HG03565 (cell line): ENCODE results near the gene SLC8A2.

Experiments used
- ATAC-seq: cut with Tn5 transposase; IDR thresholded peaks from one replicate; pipeline ENCODE4 v1.9.1; 2021; ENCODE audit warnings: mild to moderate bottlenecking, moderate library complexity; ENCODE audit not compliant: unreplicated experiment

The SLC8A2 gene

DNA sequence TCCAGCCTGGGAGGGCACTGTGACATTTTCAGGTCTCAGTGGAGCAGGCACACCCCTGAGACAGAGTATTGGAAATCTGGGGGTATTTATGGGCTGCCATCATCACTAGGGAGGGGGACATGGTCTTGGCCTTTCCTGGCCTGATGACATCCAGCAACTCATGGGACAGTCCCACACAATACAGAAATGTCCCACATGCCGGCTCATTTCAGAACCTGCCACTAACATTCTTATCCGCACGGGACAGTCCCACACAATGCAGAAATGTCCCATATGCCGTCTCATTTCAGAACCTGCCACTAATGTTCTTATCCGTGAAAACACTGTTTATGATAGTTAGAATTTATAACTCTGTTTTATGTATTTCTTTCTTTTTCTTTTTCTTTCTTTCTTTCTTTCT, 9.8 kb downstream of the SLC8A2 start:
- ATAC-seq: no peak

DNA sequence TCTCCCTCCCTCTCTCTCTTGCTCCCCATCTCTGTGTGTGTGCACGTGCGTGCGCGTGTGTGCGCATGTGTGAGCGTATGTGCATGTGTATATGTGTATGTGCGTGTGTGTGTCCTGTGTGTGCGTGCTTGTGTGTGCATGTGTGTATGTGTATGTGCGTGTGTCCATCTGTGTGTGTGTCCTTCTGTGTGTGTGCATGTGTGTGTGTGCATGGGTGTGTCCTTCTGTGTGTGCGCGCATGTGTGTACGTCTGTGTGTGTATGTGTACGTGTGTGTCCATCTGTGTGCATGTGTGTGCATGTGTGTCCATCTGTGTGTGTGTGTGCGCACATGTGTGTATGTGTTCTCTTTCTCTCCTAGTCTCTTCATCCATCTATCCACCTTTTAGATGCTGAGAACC, 12.2 kb downstream of the SLC8A2 start:
- ATAC-seq: no peak

DNA sequence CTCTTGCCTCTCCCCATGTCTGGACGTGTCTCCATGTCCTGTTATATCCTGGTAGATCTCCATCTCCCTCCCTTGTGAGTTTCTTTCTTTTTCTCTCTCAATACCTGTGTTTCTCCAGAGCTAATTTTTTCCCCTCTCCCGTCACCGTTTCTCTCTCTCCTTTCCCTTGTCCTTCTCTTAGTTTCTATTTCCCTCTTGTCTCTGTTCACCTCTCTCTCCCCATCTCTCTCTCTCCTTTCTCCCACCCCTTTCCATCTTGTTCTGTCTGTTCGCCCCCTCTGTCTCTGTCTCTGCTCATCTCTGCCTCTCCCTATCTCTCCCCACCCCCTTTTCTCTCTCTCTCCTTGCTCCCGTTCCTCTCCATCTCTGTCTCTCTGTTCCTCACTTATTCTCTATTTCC, 13.0 kb downstream of the SLC8A2 start:
- ATAC-seq: no peak

DNA sequence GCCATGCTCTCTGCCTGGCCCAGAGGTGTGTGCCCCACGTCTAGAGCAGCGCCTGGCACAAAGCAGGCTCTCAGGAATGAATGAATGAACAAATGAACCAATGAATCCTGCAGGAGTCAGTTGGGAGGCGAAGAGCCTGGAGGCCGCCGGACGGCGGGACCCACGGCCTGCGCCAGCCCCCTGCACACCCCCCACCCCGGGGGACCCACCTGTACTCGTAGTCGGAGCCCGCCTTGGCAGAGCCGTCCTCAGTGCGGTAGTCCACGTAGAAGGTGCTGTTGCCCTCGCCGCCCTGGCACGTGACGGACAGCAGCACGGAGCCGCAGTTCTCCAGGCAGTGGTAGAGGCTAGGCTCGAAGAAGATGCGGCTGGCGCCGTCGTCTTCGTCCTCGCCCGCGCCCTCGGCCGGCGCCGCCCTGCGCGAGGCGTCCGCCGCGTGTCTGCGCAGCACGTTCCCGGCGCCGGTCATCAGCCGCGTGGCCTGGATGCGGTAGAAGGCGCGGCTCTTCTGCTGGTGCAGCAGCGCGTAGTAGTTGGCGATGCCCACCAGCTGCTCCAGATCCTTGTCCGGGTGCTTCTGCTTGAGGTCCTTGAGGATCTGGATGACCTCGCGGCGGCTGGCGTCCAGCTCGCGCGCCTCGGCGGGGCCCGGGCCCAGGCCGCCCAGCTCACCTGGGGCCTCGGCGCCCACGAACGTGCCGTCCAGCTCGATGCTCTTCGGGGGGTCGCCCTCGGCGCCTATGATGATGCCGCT, 14.8 kb downstream of the SLC8A2 start:
- no peak for ATAC-seq

DNA sequence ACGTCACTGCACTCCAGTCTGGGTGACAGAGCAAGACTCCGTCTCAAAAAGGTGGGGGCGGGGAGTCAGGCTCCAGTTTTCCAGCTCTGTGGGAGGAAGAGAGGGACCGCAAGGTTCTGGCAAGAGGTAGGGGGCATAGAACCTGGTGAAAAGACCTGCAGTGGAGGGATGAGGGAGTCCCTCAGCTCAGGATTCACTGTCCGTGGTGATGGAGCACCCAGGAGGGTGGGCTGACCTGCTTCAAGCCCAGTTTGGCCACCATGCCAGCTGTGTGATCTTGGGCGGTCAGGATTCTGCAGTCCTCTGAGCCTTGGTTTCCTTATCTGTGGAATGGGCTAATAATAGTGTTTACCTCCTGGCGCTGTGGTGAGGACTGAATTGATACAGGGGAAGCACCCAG, 21.2 kb downstream of the SLC8A2 start:
- ATAC-seq: no peak

DNA sequence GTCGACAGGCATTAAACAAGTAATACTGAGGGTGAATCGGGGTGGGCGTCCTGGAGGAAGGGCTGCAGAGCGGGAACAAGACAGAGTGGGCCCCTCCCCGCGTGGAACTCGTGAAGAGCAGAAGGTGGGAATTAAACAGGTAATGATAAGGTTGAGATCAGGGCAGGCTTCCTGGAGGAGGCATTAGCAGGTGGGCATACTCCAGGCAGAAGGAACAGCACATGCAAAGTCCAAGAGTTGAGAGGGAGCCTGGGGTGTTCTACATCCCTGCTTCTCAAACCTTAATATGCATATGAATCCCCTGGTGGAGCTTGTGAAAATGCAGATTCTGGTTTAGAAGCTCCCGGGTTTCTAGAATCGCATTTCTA, 23.3 kb downstream of the SLC8A2 start:
- ATAC-seq: no peak

DNA sequence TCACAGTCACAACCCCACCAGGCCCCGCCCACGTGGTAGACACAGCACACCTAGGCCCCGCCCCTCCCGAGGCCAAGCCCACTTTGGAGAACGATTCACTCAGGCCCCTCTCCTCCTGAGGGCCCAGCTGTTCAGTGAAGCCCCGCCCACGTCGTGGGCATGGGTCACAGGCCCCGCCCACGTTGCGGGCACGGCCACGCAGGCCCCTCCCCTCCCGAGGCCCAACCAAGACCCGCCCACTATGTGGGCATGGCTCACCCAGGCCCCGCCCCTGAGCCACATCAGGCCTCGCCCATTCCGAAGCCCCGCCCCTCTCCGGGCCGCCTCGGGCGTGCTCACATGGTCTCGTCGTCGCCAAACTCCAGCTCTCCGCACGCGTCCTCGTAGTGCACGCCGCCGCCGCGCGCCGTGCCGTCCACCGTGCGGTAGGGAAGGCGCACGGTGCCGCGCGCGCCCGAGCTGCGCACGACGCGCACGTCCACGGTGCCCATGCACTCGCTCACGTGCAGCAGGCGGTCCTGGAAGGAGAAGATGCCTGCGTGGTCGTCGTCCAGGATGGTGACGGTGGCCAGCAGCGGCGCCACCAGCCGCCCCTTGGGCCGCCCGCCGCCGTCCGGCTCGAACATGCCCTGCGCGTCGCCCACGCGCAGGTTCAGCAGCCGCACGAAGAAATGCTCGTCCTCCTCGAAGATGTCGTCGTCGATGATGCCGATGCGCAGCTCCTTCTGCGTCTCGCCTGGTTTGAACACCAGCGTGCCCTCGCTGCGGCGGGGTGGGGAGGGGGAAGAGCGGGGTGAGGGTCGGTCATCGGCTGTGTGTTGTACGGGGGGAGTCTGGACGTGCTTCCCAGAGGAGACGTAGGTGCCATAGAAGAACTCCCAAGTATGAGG, 24.0 kb downstream of the SLC8A2 start:
- no peak for ATAC-seq

DNA sequence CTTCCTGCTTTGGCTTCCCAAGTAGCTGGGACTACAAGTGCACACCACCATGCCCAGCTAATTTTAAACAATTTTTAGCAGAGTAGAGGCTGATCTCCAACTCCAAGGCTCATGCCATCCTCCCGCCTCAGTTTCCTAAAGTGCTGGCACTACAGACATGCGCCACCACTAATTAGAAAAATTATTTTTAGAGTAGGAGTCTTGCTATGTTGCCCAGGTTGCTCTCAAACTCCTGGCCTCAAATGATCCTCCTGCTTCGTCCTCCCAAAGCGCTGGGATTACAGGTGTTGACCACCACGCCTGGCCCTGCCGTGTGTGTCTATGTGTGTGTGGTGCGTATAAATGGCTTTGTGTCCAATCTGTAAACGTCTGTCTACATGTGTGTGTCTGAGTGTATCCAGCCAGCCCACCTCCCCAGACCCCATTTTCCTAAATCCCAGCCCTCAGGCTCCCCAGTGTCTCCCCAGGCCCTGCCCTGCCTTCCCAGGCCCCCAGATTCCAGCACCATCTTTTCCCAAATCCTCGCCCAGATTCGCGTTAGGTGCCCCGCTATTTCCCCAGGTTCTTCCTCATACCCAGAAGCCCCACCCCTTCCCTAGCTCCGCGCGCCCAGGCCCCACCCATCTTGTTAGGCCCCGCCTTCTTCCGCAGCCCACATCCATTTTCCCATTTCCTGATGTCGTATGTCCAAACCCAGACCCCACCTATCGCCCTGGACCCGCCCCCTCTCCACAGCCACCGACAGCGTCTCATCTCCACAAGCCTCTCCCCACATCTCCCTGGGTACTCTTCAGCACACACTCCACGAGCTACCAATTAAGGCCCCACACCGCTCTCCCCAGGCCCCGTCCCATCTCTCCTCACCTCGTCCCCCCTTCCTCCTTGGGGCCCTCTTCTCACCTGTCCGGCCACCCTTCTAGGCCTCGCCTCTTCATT, 24.9 kb downstream of the SLC8A2 start:
- ATAC-seq: no peak

DNA sequence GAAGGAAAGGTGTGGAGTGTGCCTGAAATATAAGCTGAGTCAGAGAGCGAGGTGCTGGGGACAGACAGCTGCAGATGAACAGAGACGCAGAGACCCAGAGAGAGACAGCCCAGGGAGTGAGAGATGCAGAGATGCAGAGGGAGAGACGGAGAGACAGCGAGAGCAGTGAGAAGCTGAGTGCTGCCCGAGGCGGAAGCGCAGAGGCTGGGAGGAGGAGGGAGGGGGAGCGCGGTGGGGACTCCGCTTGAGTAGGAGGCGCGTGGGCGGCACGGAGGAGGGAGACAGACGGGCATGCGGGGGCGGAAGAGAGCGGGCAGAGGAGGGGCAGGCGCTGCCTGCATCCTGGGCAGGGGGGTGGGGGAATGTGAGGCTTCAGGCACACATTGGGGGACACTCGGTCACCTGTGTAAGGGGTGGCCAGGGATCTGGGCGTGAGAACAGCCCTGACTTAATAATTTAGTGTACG, 25.7 kb downstream of the SLC8A2 start:
- ATAC-seq: no peak

DNA sequence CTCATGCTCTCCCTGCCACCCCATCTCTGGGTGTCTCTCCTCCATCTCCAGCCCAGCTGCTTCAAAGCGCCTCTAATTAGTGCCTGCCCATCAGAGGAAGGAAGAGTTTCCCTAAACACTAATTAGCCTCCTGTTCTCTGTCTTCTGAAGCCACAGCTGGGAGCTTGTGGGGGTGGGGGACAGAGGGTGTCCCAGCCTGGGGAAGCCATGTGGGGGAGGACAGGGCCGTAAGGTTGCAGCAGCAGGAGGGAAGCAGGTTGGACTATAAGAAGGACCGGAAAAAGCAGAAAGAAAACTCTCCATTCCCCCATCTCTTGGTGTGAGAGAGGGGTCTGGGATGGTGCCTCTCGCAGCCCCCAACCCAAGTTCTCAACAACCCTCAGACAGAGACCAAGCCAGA, 26.2 kb downstream of the SLC8A2 start:
- no peak for ATAC-seq

DNA sequence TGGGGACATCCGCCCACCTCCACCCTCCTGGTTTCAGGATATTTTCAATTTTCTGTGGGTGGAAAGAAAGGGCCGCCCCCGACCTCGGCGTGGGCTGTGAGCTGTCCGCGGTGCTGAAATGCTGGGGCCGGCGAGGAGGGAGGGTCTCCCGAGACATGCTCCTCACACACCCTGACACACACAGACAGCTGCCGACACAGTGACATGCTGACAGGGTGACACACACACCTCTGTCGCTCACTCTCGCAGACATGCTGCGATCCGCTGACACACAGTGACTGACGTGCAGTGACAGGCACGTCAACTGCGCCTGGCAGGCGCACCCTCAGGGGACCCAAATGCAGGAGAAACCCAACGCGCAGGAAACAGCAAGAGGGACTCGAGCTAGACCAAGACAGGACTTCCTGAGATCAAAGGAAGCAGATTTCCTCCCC, 27.3 kb downstream of the SLC8A2 start:
- ATAC-seq: no peak

DNA sequence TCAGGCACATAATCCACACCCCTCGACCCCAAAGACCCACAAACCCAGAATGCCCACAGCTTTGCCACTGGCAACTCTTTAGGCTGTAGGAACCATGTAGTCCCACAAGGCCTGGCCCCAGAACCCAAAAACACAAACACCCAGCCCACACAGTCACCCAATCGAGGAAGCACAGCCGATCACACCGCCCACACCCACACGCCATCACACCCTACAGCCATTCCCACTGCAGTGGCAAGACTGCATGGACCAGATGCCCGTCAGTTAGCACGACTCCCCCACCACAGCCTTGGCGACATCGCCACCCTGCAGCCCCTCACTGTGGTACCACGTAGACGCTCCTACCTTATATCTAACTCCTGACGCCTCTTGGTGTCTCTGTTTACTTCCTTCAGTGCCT, 28.4 kb downstream of the SLC8A2 start:
- ATAC-seq: no peak

DNA sequence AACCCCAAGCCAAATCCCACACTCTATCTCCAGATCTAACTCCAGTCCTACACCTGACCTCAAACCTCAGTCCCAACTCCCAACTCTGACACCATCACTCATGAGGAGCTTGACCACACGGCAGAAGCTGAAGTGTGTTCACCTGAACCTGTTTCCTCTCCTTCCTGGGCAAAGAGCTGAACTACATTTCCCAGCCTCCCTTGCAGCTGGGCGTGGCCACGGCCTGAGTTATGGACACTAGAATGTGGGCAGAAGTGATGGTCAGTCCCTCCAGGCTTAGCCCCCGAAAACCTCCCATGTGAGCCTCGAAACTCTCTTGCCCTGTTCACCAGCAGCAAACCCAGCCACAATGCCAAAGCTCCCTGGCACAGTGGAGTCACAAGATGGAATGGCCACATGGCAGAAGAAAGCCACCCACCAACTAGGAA, 32.9 kb downstream of the SLC8A2 start:
- no peak for ATAC-seq

DNA sequence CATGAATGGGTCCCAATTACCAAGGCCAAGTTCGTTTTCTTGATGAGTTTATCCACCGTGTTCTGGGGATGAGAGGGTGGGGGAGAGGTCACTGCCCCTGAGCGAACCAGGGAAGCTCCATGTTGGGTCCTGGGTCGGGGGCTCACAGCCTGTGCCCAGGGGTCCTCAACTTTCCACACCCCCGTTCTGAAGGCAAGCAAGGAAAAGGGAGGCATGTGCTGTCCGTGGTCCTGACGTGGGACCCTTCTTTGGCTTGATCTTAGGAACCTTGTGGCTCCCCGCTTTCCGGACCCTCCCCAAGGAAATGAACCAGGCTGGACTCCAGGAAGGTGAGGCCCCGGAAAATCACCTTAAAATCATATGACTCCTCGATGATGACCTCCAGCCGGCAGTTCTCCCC, 34.2 kb downstream of the SLC8A2 start:
- no peak for ATAC-seq

DNA sequence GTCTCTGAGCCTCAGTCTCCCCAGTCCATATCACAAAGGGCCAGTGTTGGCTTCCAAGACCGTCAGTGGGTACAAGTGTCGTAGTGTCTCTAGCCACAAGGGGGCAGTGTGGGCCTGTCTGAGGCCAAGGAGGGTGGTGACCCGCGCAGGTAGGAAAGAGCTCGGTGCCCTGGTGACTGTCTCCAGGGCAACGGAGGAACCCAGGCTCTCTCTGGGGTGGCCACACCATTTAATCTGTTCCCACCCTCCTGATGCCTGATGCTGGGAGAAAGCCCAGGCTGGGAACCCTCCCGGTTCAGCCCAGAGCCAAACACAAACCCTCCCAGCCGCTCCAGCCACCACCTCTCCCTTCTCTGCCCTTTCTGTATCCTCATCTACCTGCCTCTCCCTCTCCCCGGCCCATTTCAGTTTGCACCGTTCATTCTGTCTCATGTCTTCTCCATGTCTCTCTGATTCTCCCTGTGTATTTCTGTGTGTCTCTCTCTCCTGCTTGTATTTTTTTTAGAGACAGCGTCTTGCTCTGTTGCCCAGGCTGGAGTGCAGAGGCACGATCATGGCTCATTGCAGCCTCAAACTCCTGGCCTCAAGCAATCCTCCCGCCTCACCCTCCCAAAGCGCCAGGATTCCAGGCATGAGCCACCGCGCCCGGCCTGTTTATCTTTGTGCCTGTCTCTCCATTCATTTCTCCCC, 34.8 kb downstream of the SLC8A2 start:
- no peak for ATAC-seq

DNA sequence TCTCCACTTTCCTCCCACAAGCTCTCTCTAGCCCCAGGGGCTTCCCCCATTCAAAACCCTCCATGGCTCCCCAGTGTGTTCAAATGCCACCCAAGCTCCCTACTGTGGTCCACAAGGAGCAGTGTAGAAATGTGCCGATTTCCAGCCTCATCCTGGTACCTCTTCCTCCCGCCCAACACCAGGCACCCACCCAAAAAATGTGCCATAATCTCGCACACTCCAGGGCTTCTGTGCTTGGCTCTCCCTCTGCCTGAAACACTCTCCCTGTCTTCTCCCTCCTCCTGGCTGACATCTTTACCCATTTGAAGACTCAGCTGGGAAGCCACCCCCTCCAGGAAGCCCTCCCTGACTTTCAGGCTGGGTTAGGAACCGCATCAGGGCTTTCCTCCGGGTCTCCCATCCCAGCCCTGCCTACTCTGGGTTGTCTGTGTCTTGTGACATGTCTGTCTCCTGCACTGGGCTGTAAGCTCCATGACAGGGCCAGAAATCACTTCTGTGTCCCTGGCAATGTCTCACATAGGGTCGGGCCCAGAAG, 35.7 kb downstream of the SLC8A2 start:
- no peak for ATAC-seq

DNA sequence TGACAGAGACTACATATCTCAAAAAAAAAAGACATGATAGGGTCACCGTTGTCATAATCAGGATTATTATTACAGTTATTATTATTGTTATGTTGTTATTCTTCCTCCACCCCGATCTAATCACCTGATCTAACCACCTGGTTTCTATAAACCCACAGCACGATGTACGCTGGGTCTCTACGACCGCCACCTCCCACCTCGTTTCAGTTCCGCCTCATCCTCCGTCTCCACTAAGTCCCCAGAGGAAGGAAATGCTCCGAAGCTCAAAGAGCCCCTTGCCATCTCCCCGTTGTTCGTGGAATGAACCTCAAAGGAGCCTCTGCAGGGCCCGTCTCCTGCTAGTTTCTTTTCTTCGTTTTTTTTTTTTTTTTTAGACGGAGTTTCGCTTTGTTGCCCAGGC, 36.5 kb downstream of the SLC8A2 start:
- ATAC-seq: no peak

DNA sequence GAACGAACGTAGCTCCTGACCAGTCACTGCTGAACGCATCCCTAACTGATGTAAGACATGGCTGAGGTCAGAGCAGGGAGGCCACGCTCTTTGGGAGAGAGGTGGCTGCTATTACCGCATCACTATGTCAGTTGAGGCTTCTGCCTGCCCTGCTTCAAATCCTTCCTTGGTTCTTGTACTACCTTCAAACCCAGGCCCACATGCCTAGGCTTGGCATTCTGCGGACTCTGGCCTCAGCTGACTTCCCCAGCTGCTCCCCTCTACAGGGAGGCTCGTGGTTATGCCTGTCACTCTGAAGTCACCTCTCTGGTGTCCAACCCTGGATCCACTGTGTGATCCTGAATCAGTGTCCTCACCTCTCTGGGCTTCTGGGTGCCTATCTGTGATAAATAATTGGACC, 37.6 kb downstream of the SLC8A2 start:
- ATAC-seq: no peak

DNA sequence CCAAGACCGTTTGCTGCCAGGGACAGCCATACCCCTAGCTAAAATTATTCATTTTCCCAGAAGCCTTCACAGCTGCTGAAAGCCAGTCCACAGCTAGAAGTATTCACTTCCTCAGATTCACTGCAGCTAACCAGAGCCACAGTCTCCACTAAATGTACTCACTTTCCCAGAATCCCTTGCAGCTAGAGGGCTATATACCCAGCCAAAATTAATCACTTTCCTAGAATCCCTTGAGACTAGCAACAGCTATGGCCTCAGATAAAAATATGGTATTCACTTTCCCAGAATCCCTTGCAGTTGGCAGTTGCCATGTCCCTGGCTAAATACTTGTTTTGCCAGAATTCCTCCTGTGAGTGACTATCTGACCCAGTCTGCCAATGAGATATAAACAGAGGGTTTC, 38.6 kb downstream of the SLC8A2 start:
- no peak for ATAC-seq

DNA sequence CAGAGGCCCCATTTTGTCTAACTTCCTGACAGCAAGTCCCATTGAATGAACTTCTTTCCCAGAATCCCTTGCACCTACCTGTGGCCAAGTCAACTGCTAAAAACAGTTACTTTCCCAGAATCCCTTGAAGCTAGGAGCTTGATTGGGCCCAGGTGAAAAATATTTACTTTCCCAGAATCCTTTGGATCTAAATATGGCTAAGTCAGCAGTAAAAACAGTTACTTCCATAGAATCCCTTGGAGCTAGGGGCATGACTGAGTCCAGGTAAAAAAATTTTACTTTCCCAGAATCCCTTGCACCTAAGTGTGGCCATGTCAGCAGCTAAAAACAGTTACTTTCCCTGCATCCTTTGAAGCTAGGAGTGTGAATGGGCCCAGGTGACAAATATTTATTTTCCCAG, 39.2 kb downstream of the SLC8A2 start:
- ATAC-seq: no peak
